Measurements from ENCODE around the gene ATP6V0C. TPM values are rescaled to one million over a fixed set of nuclear protein-coding genes. Genes with fewer than 3 reads are reported as not detected.
A peak's percentile ranks its signal among the peaks of the same experiment; 100 is the strongest.

The ATP6V0C gene
- total and polyA plus RNA-seq, 7 donors: 116 to 241 (median 177) TPM

- H3K36me3 ChIP-seq (ENCODE audit: insufficient read depth in 1 of 2, low read depth in 1 of 2): no peaks in the 10 kb centered on the region
- no peak for TF ChIP-seq CTCF (IDR thresholded peaks at IDR 0.05)
- DNase-seq (no peak), ATAC-seq (no peak)
- peaks cover 0 to 42% (median 3%) of the 10 kb centered on the region in 3 donors for H3K27me3 ChIP-seq (ENCODE audit: insufficient read depth in 3 of 3, low read length in 2 of 3)
- intact Hi-C loops (cut with DNase I): no loop called here
- no peak overlapping the region for H3K27ac ChIP-seq
- peaks cover 30% of the 10 kb centered on the region for H3K4me1 ChIP-seq
- no peaks in the 10 kb centered on the region for H3K9me3 ChIP-seq
- no peak overlapping the region for H3K4me3 ChIP-seq
- WGBS, 3 donors: 66 to 75% (median 75%) methylated on average over 7 of the region's 7 CpGs
These were observed 43.5 kb upstream of the ATP6V0C start for GRCh38 chr16:2470234-2470601.

GRCh38 chr16:2470603-2471015 lies 43.1 kb upstream of the ATP6V0C start:
- DNase-seq (no peak), ATAC-seq (peak in 1 of 4 donors; percentile 12)
- Histone ChIP-seq H3K27me3 (ENCODE audit: insufficient read depth in 3 of 3, low read length in 2 of 3) (peaks cover 0 to 42% (median 3%) of the 10 kb centered on the region in 3 donors), H3K4me3 (peak overlapping the region; percentile 51), H3K4me1 (peaks cover 32% of the 10 kb centered on the region), H3K36me3 (ENCODE audit: insufficient read depth in 1 of 2, low read depth in 1 of 2) (no peaks in the 10 kb centered on the region), H3K27ac (no peak overlapping the region), H3K9me3 (no peaks in the 10 kb centered on the region)
- intact Hi-C loops (cut with DNase I): no loop called here
- no peak for TF ChIP-seq CTCF (IDR thresholded peaks at IDR 0.05)
- 21 to 32% (median 23%) methylated on average over 9 of the region's 9 CpGs for WGBS, 3 donors

GRCh38 chr16:2471016-2471652 lies 42.6 kb upstream of the ATP6V0C start, which contains the start of gene NTN3:
Gene NTN3, plus strand, starts transcription at chr16:2471297. Its CDS starts 405 bp downstream, at chr16:2471702.
- no peak for ATAC-seq
- Histone ChIP-seq H3K4me3 (peak within 1 kb of the TSS; percentile 51), H3K9me3 (no peaks in the 10 kb centered on the region), H3K27ac (no peak within 1 kb of the TSS), H3K27me3 (ENCODE audit: insufficient read depth in 3 of 3, low read length in 2 of 3) (peaks cover 0 to 42% (median 3%) of the 10 kb centered on the region in 3 donors), H3K36me3 (ENCODE audit: insufficient read depth in 1 of 2, low read depth in 1 of 2) (no peaks in the 10 kb centered on the region), H3K4me1 (peaks cover 36% of the 10 kb centered on the region)
- no peak for DNase-seq
- 2% methylated on average over 20 to 59 of the region's 59 CpGs for WGBS, 3 donors
- intact Hi-C loops (cut with DNase I): no loop called here
- no peak for TF ChIP-seq CTCF (IDR thresholded peaks at IDR 0.05)

- Histone ChIP-seq H3K4me3 (peak overlapping the region; percentile 51), H3K27ac (no peak overlapping the region), H3K36me3 (ENCODE audit: insufficient read depth in 1 of 2, low read depth in 1 of 2) (no peaks in the 10 kb centered on the region), H3K27me3 (ENCODE audit: insufficient read depth in 3 of 3, low read length in 2 of 3) (peaks cover 0 to 42% (median 3%) of the 10 kb centered on the region in 3 donors), H3K4me1 (peaks cover 36% of the 10 kb centered on the region), H3K9me3 (no peaks in the 10 kb centered on the region)
- ATAC-seq (no peak), DNase-seq (no peak)
- 27 to 47% (median 34%) methylated on average over 36 to 61 of the region's 61 CpGs for WGBS, 3 donors
- no peak for TF ChIP-seq CTCF (IDR thresholded peaks at IDR 0.05)
- intact Hi-C loops (cut with DNase I): no loop called here
These were observed 41.9 kb upstream of the ATP6V0C start for GRCh38 chr16:2471653-2472487.
